Sigmoid colon (tissue), 4 donors: ENCODE measurements around the gene ZFYVE9.

ENCODE experiments used
- POLR2A ChIP-seq, 2 donors: fragments of 450-650 bp; IDR thresholded peaks; one replicate each; pipeline ENCODE4 v1.6.1; 2016; ENCODE audit warnings: antibody characterized with exemption in 2 of 2, mild to moderate bottlenecking in 2 of 2, moderate library complexity in 2 of 2
- POLR2AphosphoS5 ChIP-seq, 4 donors: sonication (generic); formaldehyde crosslinking; IDR thresholded peaks; one replicate each; pipeline ENCODE4 v1.6.1; 2017; ENCODE audit warnings: antibody characterized with exemption in 4 of 4
- TF ChIP-seq, protein P1 (sequence below), 4 experiments: fragments of 450-650 bp in 3 of 4; fragments of 200-600 bp in 1 of 4; IDR thresholded peaks; one replicate each; pipeline ENCODE4 v1.5.1; 2016 to 2019; ENCODE audit warnings: antibody characterized with exemption in 4 of 4, mild to moderate bottlenecking in 3 of 4, moderate library complexity in 2 of 4

GRCh38 chr1:52386458-52386857 lies 244.6 kb downstream of the ZFYVE9 start:
- TF ChIP-seq, protein P1, sequence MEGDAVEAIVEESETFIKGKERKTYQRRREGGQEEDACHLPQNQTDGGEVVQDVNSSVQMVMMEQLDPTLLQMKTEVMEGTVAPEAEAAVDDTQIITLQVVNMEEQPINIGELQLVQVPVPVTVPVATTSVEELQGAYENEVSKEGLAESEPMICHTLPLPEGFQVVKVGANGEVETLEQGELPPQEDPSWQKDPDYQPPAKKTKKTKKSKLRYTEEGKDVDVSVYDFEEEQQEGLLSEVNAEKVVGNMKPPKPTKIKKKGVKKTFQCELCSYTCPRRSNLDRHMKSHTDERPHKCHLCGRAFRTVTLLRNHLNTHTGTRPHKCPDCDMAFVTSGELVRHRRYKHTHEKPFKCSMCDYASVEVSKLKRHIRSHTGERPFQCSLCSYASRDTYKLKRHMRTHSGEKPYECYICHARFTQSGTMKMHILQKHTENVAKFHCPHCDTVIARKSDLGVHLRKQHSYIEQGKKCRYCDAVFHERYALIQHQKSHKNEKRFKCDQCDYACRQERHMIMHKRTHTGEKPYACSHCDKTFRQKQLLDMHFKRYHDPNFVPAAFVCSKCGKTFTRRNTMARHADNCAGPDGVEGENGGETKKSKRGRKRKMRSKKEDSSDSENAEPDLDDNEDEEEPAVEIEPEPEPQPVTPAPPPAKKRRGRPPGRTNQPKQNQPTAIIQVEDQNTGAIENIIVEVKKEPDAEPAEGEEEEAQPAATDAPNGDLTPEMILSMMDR (IDR thresholded peaks at IDR 0.05) = no peak
- TF ChIP-seq POLR2A (IDR thresholded peaks at IDR 0.05) (no peak), POLR2AphosphoS5 (IDR thresholded peaks at IDR 0.05) (no peak)
